Activated naive CD8-positive, alpha-beta T cell (primary cell): ENCODE measurements around the gene FSTL4.
A peak's percentile ranks its signal among the peaks of the same experiment; 100 is the strongest.

Experiments
- H3K27ac Mint-ChIP-seq: one replicate; pipeline ENCODE4 v1.8.0; 2021; ENCODE audit warnings: mixed read lengths
- H3K27me3 Mint-ChIP-seq: one replicate; pipeline ENCODE4 v1.8.0; 2021; ENCODE audit warnings: mixed read lengths
- H3K36me3 Mint-ChIP-seq: one replicate; pipeline ENCODE4 v1.8.0; 2021; ENCODE audit warnings: mixed read lengths
- H3K4me1 Mint-ChIP-seq: one replicate; pipeline ENCODE4 v1.8.0; 2021; ENCODE audit warnings: low read depth, mixed read lengths
- H3K4me3 Mint-ChIP-seq: one replicate; pipeline ENCODE4 v1.8.0; 2021; ENCODE audit warnings: mild to moderate bottlenecking, mixed read lengths
- H3K9me3 Mint-ChIP-seq: one replicate; pipeline ENCODE4 v1.8.0; 2021; ENCODE audit warnings: low read depth, mixed read lengths

The FSTL4 gene

GRCh38 chr5:133164759-133165158, 447.6 kb downstream of the FSTL4 start:
- no peak overlapping the region for H3K27ac Mint-ChIP-seq
- peaks cover 14% of the 10 kb centered on the region for H3K4me1 Mint-ChIP-seq
- peaks cover 13% of the 10 kb centered on the region for H3K36me3 Mint-ChIP-seq
- H3K4me3 Mint-ChIP-seq: no peak overlapping the region
- H3K9me3 Mint-ChIP-seq: peaks cover 4% of the 10 kb centered on the region
- H3K27me3 Mint-ChIP-seq: no peaks in the 10 kb centered on the region

- no peaks in the 10 kb centered on the region for H3K9me3 Mint-ChIP-seq
- H3K4me1 Mint-ChIP-seq: peaks cover 10% of the 10 kb centered on the region
- peaks cover 9% of the 10 kb centered on the region for H3K36me3 Mint-ChIP-seq
- no peaks in the 10 kb centered on the region for H3K27me3 Mint-ChIP-seq
- no peak overlapping the region for H3K4me3 Mint-ChIP-seq
- H3K27ac Mint-ChIP-seq: no peak overlapping the region
These were observed 448.5 kb downstream of the FSTL4 start for GRCh38 chr5:133163839-133164238.

- H3K36me3 Mint-ChIP-seq: no peaks in the 10 kb centered on the region
- H3K9me3 Mint-ChIP-seq: no peaks in the 10 kb centered on the region
- no peak overlapping the region for H3K27ac Mint-ChIP-seq
- H3K4me1 Mint-ChIP-seq: peaks cover 7% of the 10 kb centered on the region
- no peak overlapping the region for H3K4me3 Mint-ChIP-seq
- no peaks in the 10 kb centered on the region for H3K27me3 Mint-ChIP-seq
These were observed 452.8 kb downstream of the FSTL4 start for GRCh38 chr5:133159543-133159942.

- Mint-ChIP-seq H3K9me3 (no peaks in the 10 kb centered on the region), H3K27me3 (no peaks in the 10 kb centered on the region), H3K27ac (no peak overlapping the region), H3K36me3 (no peaks in the 10 kb centered on the region), H3K4me3 (no peak overlapping the region), H3K4me1 (peaks cover 5% of the 10 kb centered on the region)
These were observed 456.9 kb downstream of the FSTL4 start for GRCh38 chr5:133155326-133155969.

- H3K27ac Mint-ChIP-seq: no peak overlapping the region
- H3K9me3 Mint-ChIP-seq: no peaks in the 10 kb centered on the region
These were observed 457.9 kb downstream of the FSTL4 start for GRCh38 chr5:133154274-133155075.

GRCh38 chr5:133150909-133151544, 461.3 kb downstream of the FSTL4 start:
- H3K27me3 Mint-ChIP-seq: no peaks in the 10 kb centered on the region
- no peaks in the 10 kb centered on the region for H3K36me3 Mint-ChIP-seq
- peaks cover 25% of the 10 kb centered on the region for H3K4me1 Mint-ChIP-seq
- H3K9me3 Mint-ChIP-seq: no peaks in the 10 kb centered on the region
- H3K27ac Mint-ChIP-seq: no peak overlapping the region
- no peak overlapping the region for H3K4me3 Mint-ChIP-seq

More at GRCh38 chr5:133154274-133155075, 457.9 kb downstream of the FSTL4 start:
- Mint-ChIP-seq H3K4me3 (no peak overlapping the region), H3K27me3 (no peaks in the 10 kb centered on the region), H3K4me1 (no peaks in the 10 kb centered on the region), H3K36me3 (no peaks in the 10 kb centered on the region)

GRCh38 chr5:133149345-133149744, 463.0 kb downstream of the FSTL4 start:
- Mint-ChIP-seq H3K27me3 (no peaks in the 10 kb centered on the region), H3K36me3 (peaks cover 2% of the 10 kb centered on the region), H3K9me3 (no peaks in the 10 kb centered on the region), H3K4me3 (no peak overlapping the region), H3K4me1 (peaks cover 25% of the 10 kb centered on the region), H3K27ac (no peak overlapping the region)

GRCh38 chr5:133147815-133148567, 464.4 kb downstream of the FSTL4 start:
- peaks cover 3% of the 10 kb centered on the region for H3K36me3 Mint-ChIP-seq
- peak overlapping the region; percentile 64 for H3K27ac Mint-ChIP-seq

GRCh38 chr5:133147411-133147810, 464.9 kb downstream of the FSTL4 start:
- Mint-ChIP-seq H3K27ac (peak overlapping the region; percentile 64), H3K9me3 (no peaks in the 10 kb centered on the region), H3K4me1 (peaks cover 25% of the 10 kb centered on the region)

More at GRCh38 chr5:133147815-133148567, 464.4 kb downstream of the FSTL4 start:
- no peak overlapping the region for H3K4me3 Mint-ChIP-seq
- H3K27me3 Mint-ChIP-seq: no peaks in the 10 kb centered on the region
- H3K9me3 Mint-ChIP-seq: no peaks in the 10 kb centered on the region
- peaks cover 25% of the 10 kb centered on the region for H3K4me1 Mint-ChIP-seq

More at GRCh38 chr5:133147411-133147810, 464.9 kb downstream of the FSTL4 start:
- Mint-ChIP-seq H3K36me3 (peaks cover 3% of the 10 kb centered on the region), H3K27me3 (no peaks in the 10 kb centered on the region), H3K4me3 (no peak overlapping the region)
